Suppressor macrophage treated with lipopolysaccharide for 1 hour (primary cell): Measurements from ENCODE around the gene RCN1.
A peak's percentile ranks its signal among the peaks of the same experiment; 100 is the strongest.
"Not testable (repeated sequence)": the region's sequence is repeated elsewhere in the genome, so short reads cannot be mapped to it uniquely, and the experiment has no call there.

ENCODE experiments used
- DNase-seq, 3 donors: peaks; one replicate each; pipeline ENCODE4 v3.0.0-alpha.2; 2020 to 2022

The RCN1 gene

GRCh38 chr11:32113920-32114203 lies 23.0 kb downstream of the RCN1 start:
- no peak for DNase-seq

GRCh38 chr11:32115446-32115845 lies 24.6 kb downstream of the RCN1 start:
- no peak for DNase-seq

- DNase-seq: no peak
Measured at GRCh38 chr11:32116668-32117067, 25.8 kb downstream of the RCN1 start.

- DNase-seq: peak; percentile 29 to 51 (median 51)
Measured at GRCh38 chr11:32118025-32118974, 27.4 kb downstream of the RCN1 start.

- DNase-seq: not testable (repeated sequence)
Measured at GRCh38 chr11:32119139-32119538, 28.3 kb downstream of the RCN1 start.

- DNase-seq: no peak
Measured at GRCh38 chr11:32121012-32121411, 30.1 kb downstream of the RCN1 start.

GRCh38 chr11:32122200-32122599 lies 31.3 kb downstream of the RCN1 start:
- DNase-seq: no peak

GRCh38 chr11:32131321-32131720 lies 40.4 kb downstream of the RCN1 start:
- DNase-seq: no peak

- DNase-seq: no peak
Measured at GRCh38 chr11:32136657-32137056, 45.8 kb downstream of the RCN1 start.

- peak; percentile 5 to 46 (median 27) for DNase-seq
Measured at GRCh38 chr11:32137263-32137662, 46.4 kb downstream of the RCN1 start.

GRCh38 chr11:32137869-32138268 lies 47.0 kb downstream of the RCN1 start:
- DNase-seq: no peak

GRCh38 chr11:32138902-32139301 lies 48.0 kb downstream of the RCN1 start:
- DNase-seq: no peak

GRCh38 chr11:32139896-32140520 lies 49.1 kb downstream of the RCN1 start:
- DNase-seq: no peak

- DNase-seq: no peak
Measured at GRCh38 chr11:32141745-32142546, 51.1 kb downstream of the RCN1 start.

- DNase-seq: no peak
Measured at GRCh38 chr11:32143378-32143777, 52.5 kb downstream of the RCN1 start.

- DNase-seq: no peak
Measured at GRCh38 chr11:32145282-32145681, 54.4 kb downstream of the RCN1 start.

GRCh38 chr11:32148895-32149294 lies 58.0 kb downstream of the RCN1 start:
- DNase-seq: peak; percentile 34 to 52 (median 46)

GRCh38 chr11:32149748-32150147 lies 58.9 kb downstream of the RCN1 start:
- no peak for DNase-seq

- DNase-seq: no peak
Measured at GRCh38 chr11:32151027-32151426, 60.2 kb downstream of the RCN1 start.

GRCh38 chr11:32152216-32152615 lies 61.3 kb downstream of the RCN1 start:
- no peak for DNase-seq

GRCh38 chr11:32152821-32153220 lies 61.9 kb downstream of the RCN1 start:
- DNase-seq: no peak

- no peak for DNase-seq
Measured at GRCh38 chr11:32153747-32154146, 62.9 kb downstream of the RCN1 start.

- DNase-seq: peak in 2 of 3 donors; percentile 12 to 16
Measured at GRCh38 chr11:32154275-32154674, 63.4 kb downstream of the RCN1 start.
